NOMO-1 treated with DMSO at 0.1 percent for 48 hours (cell line): ENCODE results near the gene DPAGT1.
"Not testable (repeated sequence)": the region's sequence is repeated elsewhere in the genome, so short reads cannot be mapped to it uniquely, and the experiment has no call there.

Experiments used
- DNase-seq: peaks from one replicate; lab custom pipeline; 2025; ENCODE audit not compliant: unreplicated experiment; lab: John Stamatoyannopoulos, UW

DPAGT1 gene

GRCh38 chr11:119062779-119063178 is 38.9 kb downstream of the DPAGT1 start:
- DNase-seq, result no peak

- no peak for DNase-seq
Observed at GRCh38 chr11:119061256-119061655, 40.4 kb downstream of the DPAGT1 start.

GRCh38 chr11:119059128-119059527 is 42.5 kb downstream of the DPAGT1 start:
- not testable (repeated sequence) for DNase-seq

- DNase-seq, result peak; percentile 96
Observed at GRCh38 chr11:119057000-119057769, 44.5 kb downstream of the DPAGT1 start, which contains the start of gene HYOU1. HYOU1 (minus strand) TSS chr11:119057205; CDS start chr11:119056160, 1,045 bp downstream.

GRCh38 chr11:119056421-119056999 is 45.1 kb downstream of the DPAGT1 start:
- no peak for DNase-seq

GRCh38 chr11:119055901-119056300 is 45.8 kb downstream of the DPAGT1 start:
- DNase-seq, result peak; percentile 29

- no peak for DNase-seq
Observed at GRCh38 chr11:119054418-119054817, 47.2 kb downstream of the DPAGT1 start.

GRCh38 chr11:119052163-119052814 is 49.4 kb downstream of the DPAGT1 start:
- no peak for DNase-seq

- DNase-seq, result no peak
Observed at GRCh38 chr11:119051440-119052162, 50.1 kb downstream of the DPAGT1 start.

- no peak for DNase-seq
Observed at GRCh38 chr11:119049081-119049480, 52.6 kb downstream of the DPAGT1 start.

- DNase-seq, result no peak
Observed at GRCh38 chr11:119048644-119049043, 53.0 kb downstream of the DPAGT1 start.

GRCh38 chr11:119047205-119047604 is 54.4 kb downstream of the DPAGT1 start:
- no peak for DNase-seq
